ENCODE results near the gene IL7R. TPM values are rescaled to one million over a fixed set of nuclear protein-coding genes. Genes with fewer than 3 reads are reported as not detected.

The IL7R gene
- total RNA-seq, 1 experiment from 2014 or later = not detected

DNA sequence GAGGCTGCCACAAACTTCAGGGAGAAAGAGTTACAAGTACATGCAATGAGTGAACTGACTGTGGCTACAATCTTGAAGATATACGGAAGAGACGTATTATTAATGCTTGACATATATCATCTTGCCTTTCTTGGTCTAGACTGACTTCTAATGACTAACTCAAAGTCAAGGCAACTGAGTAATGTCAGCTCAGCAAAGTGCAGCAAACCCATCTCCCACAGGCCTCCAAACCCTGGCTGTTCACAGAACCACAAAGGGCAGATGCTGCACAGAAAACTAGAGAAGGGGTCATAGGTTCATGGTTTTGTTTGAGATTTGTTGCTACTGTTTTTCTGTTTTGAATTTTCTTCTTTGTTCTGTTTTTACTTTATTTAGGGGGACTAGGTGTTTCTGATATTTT lies 21.0 kb downstream of the IL7R start:
- no peaks in the 10 kb centered on the region; the same call in 1 of the 2 replicates for H3K27me3 Mint-ChIP-seq (ENCODE audit: low read depth)
- Histone ChIP-seq H3K27ac (ENCODE audit: insufficient read length, low read depth, low read length) (no peak overlapping the region), H2BK20ac (ENCODE audit: low read depth, low read length, poor library complexity, severe bottlenecking) (no peak overlapping the region), H3K56ac (ENCODE audit: insufficient read length, low read depth, low read length) (no peak overlapping the region), H2BK5ac (ENCODE audit: insufficient read length, low read length) (no peak overlapping the region), H3K27me3 (ENCODE audit: insufficient read depth, low read length) (no peaks in the 10 kb centered on the region), H3K4me1 (ENCODE audit: insufficient read depth, low read length) (no peaks in the 10 kb centered on the region), H3T11ph (ENCODE audit: low read length) (no peak overlapping the region), H3K79me2 (ENCODE audit: insufficient read depth, low read length) (no peaks in the 10 kb centered on the region), H2AFZ (ENCODE audit: low read length) (no peak overlapping the region), H2BK12ac (ENCODE audit: insufficient read length, low read depth, low read length) (no peak overlapping the region), H3K14ac (ENCODE audit: insufficient read depth, low read length) (no peak overlapping the region), H2AK5ac (ENCODE audit: insufficient read length, low read length) (no peak overlapping the region), H2BK120ac (ENCODE audit: low read depth, low read length, poor library complexity, severe bottlenecking) (no peak overlapping the region), H3K9ac (ENCODE audit: extremely low read depth, insufficient read length, low read length) (no peak overlapping the region), H3K9me3 (ENCODE audit: control insufficient read depth, low read depth, low read length) (no peaks in the 10 kb centered on the region), H4K5ac (ENCODE audit: insufficient read length, low read depth, low read length) (no peak overlapping the region), H4K20me1 (ENCODE audit: control insufficient read depth, insufficient read depth, insufficient read length) (no peaks in the 10 kb centered on the region), H3K18ac (ENCODE audit: insufficient read length, low read depth, low read length) (no peak overlapping the region), H3K23me2 (ENCODE audit: insufficient read length, low read depth, low read length, poor library complexity, severe bottlenecking) (no peaks in the 10 kb centered on the region), H3K4ac (ENCODE audit: low read depth, low read length) (no peak overlapping the region), H3K79me1 (ENCODE audit: insufficient read depth, low read depth, low read length, poor library complexity, severe bottlenecking) (no peaks in the 10 kb centered on the region), H4K91ac (ENCODE audit: insufficient read length, low read depth, low read length) (no peak overlapping the region), H3K4me2 (ENCODE audit: insufficient read depth, insufficient read length, low read length) (no peak overlapping the region), H4K8ac (replicated peaks; ENCODE audit: insufficient read length, low read depth, low read length) (no peak overlapping the region), H3K23ac (ENCODE audit: insufficient read length, low read depth, low read length) (no peak overlapping the region), H2BK15ac (ENCODE audit: low read depth, low read length) (no peak overlapping the region)
- H3K4me1 Mint-ChIP-seq = no peaks in the 10 kb centered on the region
- H3K9me3 Mint-ChIP-seq = no peaks in the 10 kb centered on the region; a peak in 1 of 5 replicates
- TF ChIP-seq, protein P1, sequence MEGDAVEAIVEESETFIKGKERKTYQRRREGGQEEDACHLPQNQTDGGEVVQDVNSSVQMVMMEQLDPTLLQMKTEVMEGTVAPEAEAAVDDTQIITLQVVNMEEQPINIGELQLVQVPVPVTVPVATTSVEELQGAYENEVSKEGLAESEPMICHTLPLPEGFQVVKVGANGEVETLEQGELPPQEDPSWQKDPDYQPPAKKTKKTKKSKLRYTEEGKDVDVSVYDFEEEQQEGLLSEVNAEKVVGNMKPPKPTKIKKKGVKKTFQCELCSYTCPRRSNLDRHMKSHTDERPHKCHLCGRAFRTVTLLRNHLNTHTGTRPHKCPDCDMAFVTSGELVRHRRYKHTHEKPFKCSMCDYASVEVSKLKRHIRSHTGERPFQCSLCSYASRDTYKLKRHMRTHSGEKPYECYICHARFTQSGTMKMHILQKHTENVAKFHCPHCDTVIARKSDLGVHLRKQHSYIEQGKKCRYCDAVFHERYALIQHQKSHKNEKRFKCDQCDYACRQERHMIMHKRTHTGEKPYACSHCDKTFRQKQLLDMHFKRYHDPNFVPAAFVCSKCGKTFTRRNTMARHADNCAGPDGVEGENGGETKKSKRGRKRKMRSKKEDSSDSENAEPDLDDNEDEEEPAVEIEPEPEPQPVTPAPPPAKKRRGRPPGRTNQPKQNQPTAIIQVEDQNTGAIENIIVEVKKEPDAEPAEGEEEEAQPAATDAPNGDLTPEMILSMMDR (conservative IDR thresholded peaks at IDR 0.05) = no peak
- no peak overlapping the region for H3K27ac Mint-ChIP-seq
- no peaks in the 10 kb centered on the region for H3K36me3 Mint-ChIP-seq (ENCODE audit: insufficient read depth in 1 of 3, low read depth in 3 of 3)
- no peak overlapping the region for H3K4me3 Mint-ChIP-seq
- WGBS (ENCODE audit: extremely low coverage, insufficient read length, low lambda C conversion rate) = no CpG with 5 or more reads among the region's 2 CpGs
- DNase-seq = no peak
